GM23248 (cell line): ENCODE measurements around the gene CBFA2T3.

Experiments used
- EZH2 ChIP-seq: fragments of 200-600 bp; sonication (generic); IDR thresholded peaks from 2 replicates; pipeline ENCODE4 v1.6.1; 2018; ENCODE audit warnings: antibody characterized with exemption, mild to moderate bottlenecking; ENCODE audit not compliant: insufficient read depth, poor library complexity, severe bottlenecking
- EZH2phosphoT487 ChIP-seq: fragments of 200-600 bp; sonication (generic); IDR thresholded peaks from 2 replicates; pipeline ENCODE4 v1.6.1; 2018; ENCODE audit warnings: antibody characterized with exemption, moderate library complexity, mild to moderate bottlenecking, low read depth; ENCODE audit not compliant: insufficient read depth

- TF ChIP-seq EZH2phosphoT487: no peak
- no peak for TF ChIP-seq EZH2
Measured at GRCh38 chr16:88928405-88929090, 48.5 kb downstream of the CBFA2T3 start.
